Progenitor cell of endocrine pancreas (in vitro differentiated cells): ENCODE results near the gene IL22RA1. TPM values are rescaled to one million over a fixed set of nuclear protein-coding genes. Genes with fewer than 3 reads are reported as not detected.

Experiments used
- DNase-seq: peaks from one replicate; pipeline ENCODE4 v3.0.0; 2021; ENCODE audit warnings: low spot score; ENCODE audit not compliant: unreplicated experiment
- H3K27ac Mint-ChIP-seq: 2 replicates; pipeline ENCODE4 v1.8.0; 2021; ENCODE audit warnings: mild to moderate bottlenecking, moderate library complexity, mixed read lengths
- H3K27me3 Mint-ChIP-seq: 2 replicates; pipeline ENCODE4 v1.8.0; 2021; ENCODE audit warnings: mixed read lengths
- H3K36me3 Mint-ChIP-seq: 2 replicates; pipeline ENCODE4 v1.8.0; 2022; ENCODE audit warnings: mixed read lengths; ENCODE audit not compliant: insufficient read depth
- H3K4me1 Mint-ChIP-seq: 2 replicates; pipeline ENCODE4 v1.8.0; 2021; ENCODE audit warnings: low read depth, mixed read lengths
- H3K4me3 Mint-ChIP-seq: 2 replicates; pipeline ENCODE4 v1.8.0; 2021; ENCODE audit warnings: low read depth, mild to moderate bottlenecking, moderate library complexity, mixed read lengths
- H3K9me3 Mint-ChIP-seq: 2 replicates; pipeline ENCODE4 v1.8.0; 2021; ENCODE audit warnings: low read depth, mixed read lengths
- CTCF ChIP-seq: fragments of 200-600 bp; sonication (generic); IDR thresholded peaks from one replicate; pipeline ENCODE4 v1.5.0; 2021; ENCODE audit warnings: antibody characterized with exemption, mild to moderate bottlenecking; ENCODE audit not compliant: unreplicated experiment
- total RNA-seq: library from RNA; stranded (reverse); gene quantifications from 2 replicates; pipeline ENCODE4 v1.2.1, GENCODE V29; 2021

Gene IL22RA1
- total RNA-seq, 1 donor from 2014 or later: 0.26 TPM

GRCh38 chr1:24182061-24182460 lies 39.1 kb upstream of the IL22RA1 start:
- no peaks in the 10 kb centered on the region for H3K27me3 Mint-ChIP-seq
- no peaks in the 10 kb centered on the region for H3K9me3 Mint-ChIP-seq

GRCh38 chr1:24181619-24182018 lies 38.7 kb upstream of the IL22RA1 start:
- Mint-ChIP-seq H3K9me3 (no peaks in the 10 kb centered on the region), H3K4me1 (peaks cover 5% of the 10 kb centered on the region), H3K36me3 (peaks cover 9% of the 10 kb centered on the region), H3K27ac (peak overlapping the region; percentile 22), H3K4me3 (no peak overlapping the region), H3K27me3 (no peaks in the 10 kb centered on the region)
- DNase-seq: no peak
- no peak for TF ChIP-seq CTCF

More at GRCh38 chr1:24182061-24182460, 39.1 kb upstream of the IL22RA1 start:
- DNase-seq: no peak
- Mint-ChIP-seq H3K4me3 (no peak overlapping the region), H3K4me1 (peaks cover 5% of the 10 kb centered on the region), H3K27ac (no peak overlapping the region), H3K36me3 (peaks cover 9% of the 10 kb centered on the region)
- no peak for TF ChIP-seq CTCF

- H3K9me3 Mint-ChIP-seq: no peaks in the 10 kb centered on the region
- no peak overlapping the region for H3K27ac Mint-ChIP-seq
- TF ChIP-seq CTCF: no peak
Measured at GRCh38 chr1:24180676-24181075, 37.7 kb upstream of the IL22RA1 start.

GRCh38 chr1:24179251-24179840 lies 36.4 kb upstream of the IL22RA1 start:
- Mint-ChIP-seq H3K27ac (peak overlapping the region; percentile 52), H3K27me3 (no peaks in the 10 kb centered on the region), H3K9me3 (no peaks in the 10 kb centered on the region), H3K36me3 (peaks cover 19% of the 10 kb centered on the region), H3K4me3 (no peak overlapping the region), H3K4me1 (peaks cover 2% of the 10 kb centered on the region)
- no peak for TF ChIP-seq CTCF
- no peak for DNase-seq

More at GRCh38 chr1:24180676-24181075, 37.7 kb upstream of the IL22RA1 start:
- no peak overlapping the region for H3K4me3 Mint-ChIP-seq
- no peak for DNase-seq
- H3K36me3 Mint-ChIP-seq: peaks cover 15% of the 10 kb centered on the region
- H3K27me3 Mint-ChIP-seq: no peaks in the 10 kb centered on the region
- H3K4me1 Mint-ChIP-seq: peaks cover 2% of the 10 kb centered on the region

- no peak for TF ChIP-seq CTCF
- no peak for DNase-seq
- H3K4me3 Mint-ChIP-seq: no peak overlapping the region
- H3K27me3 Mint-ChIP-seq: no peaks in the 10 kb centered on the region
- peaks cover 2% of the 10 kb centered on the region for H3K4me1 Mint-ChIP-seq
- no peak overlapping the region for H3K27ac Mint-ChIP-seq
- H3K36me3 Mint-ChIP-seq: peaks cover 24% of the 10 kb centered on the region
- no peaks in the 10 kb centered on the region for H3K9me3 Mint-ChIP-seq
Measured at GRCh38 chr1:24178407-24178806, 35.5 kb upstream of the IL22RA1 start.
